HEK293 (cell line): ENCODE data around the gene XCL1.

Source experiments
- CTCF ChIA-PET: fragments of 350-600 bp; formaldehyde crosslinking; extraction: SDS; loops from one replicate; lab custom pipeline; 2021; ENCODE audit warnings: antibody characterized with exemption; lab: Yijun Ruan, JAX
- POLR2A ChIA-PET: fragments of 300-600 bp; formaldehyde crosslinking; extraction: SDS; loops from one replicate; lab custom pipeline; 2020; ENCODE audit warnings: antibody characterized with exemption, inconsistent platforms; lab: Yijun Ruan, JAX
- H3K27ac ChIP-seq: fragments of 200-500 bp; sonication (Bioruptor generic); 2 replicates; pipeline ENCODE4 v1.5.1; 2014; ENCODE audit warnings: low read depth, low read length, control low read depth, inconsistent platforms; ENCODE audit errors: extremely low read depth
- H3K36me3 ChIP-seq, 2 experiments: fragments of 200-500 bp in 1 of 2; sonication (Bioruptor generic) in 1 of 2; 1 replicate in 1 of 2; 2 replicates in 1 of 2; pipeline ENCODE4 v1.5.1; 2014 to 2017; ENCODE audit warnings: inconsistent platforms in 2 of 2, low read length in 2 of 2; ENCODE audit not compliant: control insufficient read depth in 2 of 2, insufficient read depth in 1 of 2
- H3K4me1 ChIP-seq: fragments of 200-500 bp; sonication (Bioruptor generic); 2 replicates; pipeline ENCODE4 v1.5.1; 2014; ENCODE audit warnings: mild to moderate bottlenecking, low read length, inconsistent platforms; ENCODE audit not compliant: control insufficient read depth, insufficient read depth
- H3K4me3 ChIP-seq: 2 replicates; pipeline ENCODE4 v1.5.1; 2011; ENCODE audit warnings: low read depth, mild to moderate bottlenecking, control low read depth, low read length, moderate library complexity
- H3K9me3 ChIP-seq: fragments of 200-500 bp; sonication (Bioruptor generic); 2 replicates; pipeline ENCODE4 v1.5.1; 2014; ENCODE audit warnings: low read depth, low read length, inconsistent platforms; ENCODE audit not compliant: control insufficient read depth, insufficient read depth
- KLF7 ChIP-seq: fragments of 450-650 bp; formaldehyde crosslinking; IDR thresholded peaks from 2 replicates; pipeline ENCODE4 v1.5.1; 2016; ENCODE audit warnings: missing biosample characterization, missing genetic modification characterization, borderline replicate concordance
- KLF8 ChIP-seq: fragments of 450-650 bp; formaldehyde crosslinking; IDR thresholded peaks from 2 replicates; pipeline ENCODE4 v1.5.1; 2016; ENCODE audit warnings: missing biosample characterization, missing genetic modification characterization
- SCRT2 ChIP-seq: fragments of 450-650 bp; formaldehyde crosslinking; IDR thresholded peaks from 2 replicates; pipeline ENCODE4 v1.5.1; 2016; ENCODE audit warnings: missing biosample characterization, missing genetic modification characterization
- SP7 ChIP-seq: fragments of 450-650 bp; formaldehyde crosslinking; IDR thresholded peaks from 2 replicates; pipeline ENCODE4 v1.5.1; 2016; ENCODE audit warnings: missing biosample characterization, missing genetic modification characterization
- WT1 ChIP-seq: fragments of 450-650 bp; formaldehyde crosslinking; IDR thresholded peaks from 2 replicates; pipeline ENCODE4 v1.5.1; 2016; ENCODE audit warnings: missing biosample characterization, missing genetic modification characterization
- ZEB2 ChIP-seq: fragments of 450-650 bp; formaldehyde crosslinking; IDR thresholded peaks from 2 replicates; pipeline ENCODE4 v1.5.1; 2016; ENCODE audit warnings: missing biosample characterization, missing genetic modification characterization
- ZNF121 ChIP-seq: fragments of 450-650 bp; formaldehyde crosslinking; IDR thresholded peaks from 2 replicates; pipeline ENCODE4 v1.5.1; 2016; ENCODE audit warnings: missing biosample characterization, missing genetic modification characterization
- ZNF184 ChIP-seq: fragments of 450-650 bp; IDR thresholded peaks from 2 replicates; pipeline ENCODE4 v1.5.1; 2018; ENCODE audit warnings: missing biosample characterization, mild to moderate bottlenecking, missing genetic modification characterization
- ZNF19 ChIP-seq: fragments of 450-650 bp; formaldehyde crosslinking; IDR thresholded peaks from 2 replicates; pipeline ENCODE4; 2016; ENCODE audit warnings: missing biosample characterization, missing genetic modification characterization, low read depth
- ZNF202 ChIP-seq: fragments of 450-650 bp; formaldehyde crosslinking; IDR thresholded peaks from 2 replicates; pipeline ENCODE4 v1.5.1; 2016; ENCODE audit warnings: missing biosample characterization, missing genetic modification characterization, borderline replicate concordance
- ZNF239 ChIP-seq: fragments of 450-650 bp; formaldehyde crosslinking; IDR thresholded peaks from 2 replicates; pipeline ENCODE4 v1.5.1; 2016; ENCODE audit warnings: missing biosample characterization, missing genetic modification characterization
- ZNF391 ChIP-seq: fragments of 450-650 bp; formaldehyde crosslinking; IDR thresholded peaks from 2 replicates; pipeline ENCODE4 v1.5.1; 2016; ENCODE audit warnings: low read depth, missing biosample characterization, missing genetic modification characterization, borderline replicate concordance
- ZNF501 ChIP-seq: fragments of 450-650 bp; formaldehyde crosslinking; IDR thresholded peaks from 2 replicates; pipeline ENCODE4 v1.5.1; 2016; ENCODE audit warnings: missing biosample characterization, missing genetic modification characterization
- ZNF514 ChIP-seq: fragments of 450-650 bp; formaldehyde crosslinking; IDR thresholded peaks from 2 replicates; pipeline ENCODE4 v1.5.1; 2016; ENCODE audit warnings: missing biosample characterization, missing genetic modification characterization
- ZNF596 ChIP-seq: fragments of 450-650 bp; IDR thresholded peaks from 2 replicates; pipeline ENCODE4 v1.5.0; 2018; ENCODE audit warnings: missing biosample characterization, mild to moderate bottlenecking, missing genetic modification characterization, moderate library complexity
- ZNF624 ChIP-seq: fragments of 450-650 bp; formaldehyde crosslinking; IDR thresholded peaks from 2 replicates; pipeline ENCODE4 v1.5.1; 2017; ENCODE audit warnings: missing biosample characterization, missing genetic modification characterization
- ZNF629 ChIP-seq: fragments of 450-650 bp; formaldehyde crosslinking; IDR thresholded peaks from 2 replicates; pipeline ENCODE4 v1.5.1; 2017; ENCODE audit warnings: missing biosample characterization, missing genetic modification characterization
- ZNF654 ChIP-seq: fragments of 450-650 bp; formaldehyde crosslinking; IDR thresholded peaks from 2 replicates; pipeline ENCODE4 v1.5.1; 2016; ENCODE audit warnings: low read depth, missing biosample characterization, missing genetic modification characterization
- ZNF658 ChIP-seq: fragments of 450-650 bp; formaldehyde crosslinking; IDR thresholded peaks from 2 replicates; pipeline ENCODE4; 2016; ENCODE audit warnings: missing biosample characterization, missing genetic modification characterization
- ZNF670 ChIP-seq: fragments of 450-650 bp; formaldehyde crosslinking; IDR thresholded peaks from 2 replicates; pipeline ENCODE4 v1.5.1; 2016; ENCODE audit warnings: missing biosample characterization, missing genetic modification characterization, low read depth
- TF ChIP-seq, protein P1 (sequence below): fragments of 450-650 bp; formaldehyde crosslinking; optimal IDR thresholded peaks from 2 replicates; pipeline ENCODE3; 2016; ENCODE audit warnings: missing biosample characterization, mild to moderate bottlenecking, missing genetic modification characterization
- TF ChIP-seq, protein P2 (sequence below): fragments of 450-650 bp; IDR thresholded peaks from 2 replicates; pipeline ENCODE4 v1.5.1; 2018; ENCODE audit warnings: missing biosample characterization, missing genetic modification characterization
- TF ChIP-seq, protein P3 (sequence below): fragments of 450-650 bp; formaldehyde crosslinking; IDR thresholded peaks from 2 replicates; pipeline ENCODE4 v1.5.1; 2016; ENCODE audit warnings: missing biosample characterization, missing genetic modification characterization
- TF ChIP-seq, protein P4 (sequence below): fragments of 450-650 bp; formaldehyde crosslinking; IDR thresholded peaks from 2 replicates; pipeline ENCODE4 v1.5.1; 2016; ENCODE audit warnings: missing biosample characterization, missing genetic modification characterization
- TF ChIP-seq, protein P5 (sequence below): fragments of 450-650 bp; formaldehyde crosslinking; IDR thresholded peaks from 2 replicates; pipeline ENCODE4 v1.5.1; 2016; ENCODE audit warnings: missing biosample characterization, missing genetic modification characterization
- TF ChIP-seq, protein P6 (sequence below): fragments of 450-650 bp; formaldehyde crosslinking; IDR thresholded peaks from 2 replicates; pipeline ENCODE4 v1.5.1; 2017; ENCODE audit warnings: missing biosample characterization, mild to moderate bottlenecking, missing genetic modification characterization, moderate library complexity

Gene XCL1

DNA sequence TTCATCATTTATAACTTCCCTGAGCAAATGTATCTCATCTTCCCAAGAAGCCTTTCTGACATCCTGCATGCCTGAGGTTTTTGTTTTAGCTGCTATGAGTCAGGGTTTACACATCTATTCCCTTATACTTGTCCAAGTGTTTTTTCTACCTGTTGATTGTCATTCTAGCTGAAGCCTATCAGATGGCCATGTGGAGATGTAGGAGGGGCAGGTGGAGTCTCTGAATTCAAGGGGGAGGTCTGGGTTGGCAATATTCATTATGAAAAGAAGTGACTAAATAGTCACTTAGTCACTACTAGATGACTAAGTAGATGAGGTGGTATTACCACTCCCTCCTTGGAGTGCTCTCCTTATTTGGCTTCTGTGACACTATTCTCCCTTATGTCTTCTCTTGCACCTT, 52.4 kb downstream of the XCL1 start:
- CTCF ChIA-PET = interaction anchor here (0.5 to 1.9 kb wide), 3 partner anchors 9 to 206 kb away, joined by 3 to 6 read pairs (median 4); no protein-coding TSS in a partner anchor

DNA sequence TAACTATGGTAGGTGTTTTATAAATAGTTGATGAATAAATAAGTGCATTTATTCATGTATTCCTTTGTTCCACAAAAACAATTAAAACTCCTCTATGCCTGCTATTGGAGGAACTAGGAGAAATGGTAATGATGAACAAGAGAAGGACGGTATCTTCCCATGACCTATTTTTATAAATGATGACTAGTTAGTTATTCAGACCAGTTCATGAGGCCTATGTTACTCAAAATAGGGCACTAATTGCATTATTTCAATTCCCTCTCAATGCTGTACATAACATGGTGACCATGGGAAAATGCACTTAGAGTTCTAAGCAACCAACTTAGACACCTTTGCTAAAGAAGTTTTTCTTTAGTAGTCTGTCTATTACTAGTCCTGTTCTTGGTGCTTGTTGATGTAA, 53.1 kb downstream of the XCL1 start:
- TF ChIP-seq ZEB2 (tag by site-specific recombination) (no peak), ZNF654 (tag by site-specific recombination) (no peak), ZNF19 (no peak), ZNF121 (tag by site-specific recombination) (no peak), WT1 (tag by site-specific recombination) (no peak), ZNF596 (tag by site-specific recombination) (no peak), KLF7 (tag by site-specific recombination) (no peak), ZNF202 (no peak), ZNF658 (no peak)
- TF ChIP-seq, protein P1, sequence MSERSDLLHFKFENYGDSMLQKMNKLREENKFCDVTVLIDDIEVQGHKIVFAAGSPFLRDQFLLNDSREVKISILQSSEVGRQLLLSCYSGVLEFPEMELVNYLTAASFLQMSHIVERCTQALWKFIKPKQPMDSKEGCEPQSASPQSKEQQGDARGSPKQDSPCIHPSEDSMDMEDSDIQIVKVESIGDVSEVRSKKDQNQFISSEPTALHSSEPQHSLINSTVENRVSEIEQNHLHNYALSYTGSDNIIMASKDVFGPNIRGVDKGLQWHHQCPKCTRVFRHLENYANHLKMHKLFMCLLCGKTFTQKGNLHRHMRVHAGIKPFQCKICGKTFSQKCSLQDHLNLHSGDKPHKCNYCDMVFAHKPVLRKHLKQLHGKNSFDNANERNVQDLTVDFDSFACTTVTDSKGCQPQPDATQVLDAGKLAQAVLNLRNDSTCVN = no peak
- TF ChIP-seq, protein P2, sequence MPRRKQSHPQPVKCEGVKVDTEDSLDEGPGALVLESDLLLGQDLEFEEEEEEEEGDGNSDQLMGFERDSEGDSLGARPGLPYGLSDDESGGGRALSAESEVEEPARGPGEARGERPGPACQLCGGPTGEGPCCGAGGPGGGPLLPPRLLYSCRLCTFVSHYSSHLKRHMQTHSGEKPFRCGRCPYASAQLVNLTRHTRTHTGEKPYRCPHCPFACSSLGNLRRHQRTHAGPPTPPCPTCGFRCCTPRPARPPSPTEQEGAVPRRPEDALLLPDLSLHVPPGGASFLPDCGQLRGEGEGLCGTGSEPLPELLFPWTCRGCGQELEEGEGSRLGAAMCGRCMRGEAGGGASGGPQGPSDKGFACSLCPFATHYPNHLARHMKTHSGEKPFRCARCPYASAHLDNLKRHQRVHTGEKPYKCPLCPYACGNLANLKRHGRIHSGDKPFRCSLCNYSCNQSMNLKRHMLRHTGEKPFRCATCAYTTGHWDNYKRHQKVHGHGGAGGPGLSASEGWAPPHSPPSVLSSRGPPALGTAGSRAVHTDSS (tag by site-specific recombination) = no peak
- CTCF ChIA-PET = interaction anchor here (1.9 kb wide), 1 partner anchor 8 kb away, joined by 6 read pairs; no protein-coding TSS in a partner anchor
- H3K4me1 ChIP-seq = no peaks in the 10 kb centered on the region

More for the DNA sequence above, 52.4 kb downstream of the XCL1 start:
- Histone ChIP-seq H3K4me1 (no peaks in the 10 kb centered on the region), H3K4me3 (no peak overlapping the region), H3K27ac (no peak overlapping the region), H3K9me3 (no peaks in the 10 kb centered on the region), H3K36me3 (no peaks in the 10 kb centered on the region)
- POLR2A ChIA-PET = no interaction called here
- TF ChIP-seq, protein P1 = no peak
- TF ChIP-seq ZNF629 (tag by site-specific recombination) (peak; percentile 34; the same call in 1 of the 2 replicates), ZNF624 (tag by site-specific recombination) (no peak), ZNF391 (tag by site-specific recombination) (no peak), ZNF184 (tag by site-specific recombination) (0 out of 2 replicates have a peak, but pooled peaks have one; percentile 26), SCRT2 (tag by site-specific recombination) (peak; percentile 91), ZNF514 (tag by site-specific recombination) (no peak), SP7 (tag by site-specific recombination) (0 out of 2 replicates have a peak, but pooled peaks have one; percentile 25), ZNF239 (no peak), KLF8 (tag by site-specific recombination) (0 out of 2 replicates have a peak, but pooled peaks have one; percentile 22), ZNF501 (tag by site-specific recombination) (0 out of 2 replicates have a peak, but pooled peaks have one; percentile 23), ZNF670 (tag by site-specific recombination) (no peak)
- TF ChIP-seq, protein P3, sequence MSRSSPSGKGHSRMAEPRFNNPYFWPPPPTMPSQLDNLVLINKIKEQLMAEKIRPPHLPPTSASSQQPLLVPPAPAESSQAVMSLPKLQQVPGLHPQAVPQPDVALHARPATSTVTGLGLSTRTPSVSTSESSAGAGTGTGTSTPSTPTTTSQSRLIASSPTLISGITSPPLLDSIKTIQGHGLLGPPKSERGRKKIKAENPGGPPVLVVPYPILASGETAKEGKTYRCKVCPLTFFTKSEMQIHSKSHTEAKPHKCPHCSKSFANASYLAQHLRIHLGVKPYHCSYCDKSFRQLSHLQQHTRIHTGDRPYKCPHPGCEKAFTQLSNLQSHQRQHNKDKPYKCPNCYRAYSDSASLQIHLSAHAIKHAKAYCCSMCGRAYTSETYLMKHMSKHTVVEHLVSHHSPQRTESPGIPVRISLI (tag by site-specific recombination) = 0 out of 2 replicates have a peak, but pooled peaks have one; percentile 30
- TF ChIP-seq, protein P4, sequence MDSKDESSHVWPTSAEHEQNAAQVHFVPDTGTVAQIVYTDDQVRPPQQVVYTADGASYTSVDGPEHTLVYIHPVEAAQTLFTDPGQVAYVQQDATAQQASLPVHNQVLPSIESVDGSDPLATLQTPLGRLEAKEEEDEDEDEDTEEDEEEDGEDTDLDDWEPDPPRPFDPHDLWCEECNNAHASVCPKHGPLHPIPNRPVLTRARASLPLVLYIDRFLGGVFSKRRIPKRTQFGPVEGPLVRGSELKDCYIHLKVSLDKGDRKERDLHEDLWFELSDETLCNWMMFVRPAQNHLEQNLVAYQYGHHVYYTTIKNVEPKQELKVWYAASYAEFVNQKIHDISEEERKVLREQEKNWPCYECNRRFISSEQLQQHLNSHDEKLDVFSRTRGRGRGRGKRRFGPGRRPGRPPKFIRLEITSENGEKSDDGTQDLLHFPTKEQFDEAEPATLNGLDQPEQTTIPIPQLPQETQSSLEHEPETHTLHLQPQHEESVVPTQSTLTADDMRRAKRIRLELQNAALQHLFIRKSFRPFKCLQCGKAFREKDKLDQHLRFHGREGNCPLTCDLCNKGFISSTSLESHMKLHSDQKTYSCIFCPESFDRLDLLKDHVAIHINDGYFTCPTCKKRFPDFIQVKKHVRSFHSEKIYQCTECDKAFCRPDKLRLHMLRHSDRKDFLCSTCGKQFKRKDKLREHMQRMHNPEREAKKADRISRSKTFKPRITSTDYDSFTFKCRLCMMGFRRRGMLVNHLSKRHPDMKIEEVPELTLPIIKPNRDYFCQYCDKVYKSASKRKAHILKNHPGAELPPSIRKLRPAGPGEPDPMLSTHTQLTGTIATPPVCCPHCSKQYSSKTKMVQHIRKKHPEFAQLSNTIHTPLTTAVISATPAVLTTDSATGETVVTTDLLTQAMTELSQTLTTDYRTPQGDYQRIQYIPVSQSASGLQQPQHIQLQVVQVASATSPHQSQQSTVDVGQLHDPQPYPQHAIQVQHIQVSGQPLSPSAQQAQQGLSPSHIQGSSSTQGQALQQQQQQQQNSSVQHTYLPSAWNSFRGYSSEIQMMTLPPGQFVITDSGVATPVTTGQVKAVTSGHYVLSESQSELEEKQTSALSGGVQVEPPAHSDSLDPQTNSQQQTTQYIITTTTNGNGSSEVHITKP (tag by site-specific recombination) = 0 out of 2 replicates have a peak, but pooled peaks have one; percentile 18
- TF ChIP-seq, protein P5, sequence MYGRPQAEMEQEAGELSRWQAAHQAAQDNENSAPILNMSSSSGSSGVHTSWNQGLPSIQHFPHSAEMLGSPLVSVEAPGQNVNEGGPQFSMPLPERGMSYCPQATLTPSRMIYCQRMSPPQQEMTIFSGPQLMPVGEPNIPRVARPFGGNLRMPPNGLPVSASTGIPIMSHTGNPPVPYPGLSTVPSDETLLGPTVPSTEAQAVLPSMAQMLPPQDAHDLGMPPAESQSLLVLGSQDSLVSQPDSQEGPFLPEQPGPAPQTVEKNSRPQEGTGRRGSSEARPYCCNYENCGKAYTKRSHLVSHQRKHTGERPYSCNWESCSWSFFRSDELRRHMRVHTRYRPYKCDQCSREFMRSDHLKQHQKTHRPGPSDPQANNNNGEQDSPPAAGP (tag by site-specific recombination) = peak; percentile 65; the same call in 1 of the 2 replicates
- TF ChIP-seq, protein P6, sequence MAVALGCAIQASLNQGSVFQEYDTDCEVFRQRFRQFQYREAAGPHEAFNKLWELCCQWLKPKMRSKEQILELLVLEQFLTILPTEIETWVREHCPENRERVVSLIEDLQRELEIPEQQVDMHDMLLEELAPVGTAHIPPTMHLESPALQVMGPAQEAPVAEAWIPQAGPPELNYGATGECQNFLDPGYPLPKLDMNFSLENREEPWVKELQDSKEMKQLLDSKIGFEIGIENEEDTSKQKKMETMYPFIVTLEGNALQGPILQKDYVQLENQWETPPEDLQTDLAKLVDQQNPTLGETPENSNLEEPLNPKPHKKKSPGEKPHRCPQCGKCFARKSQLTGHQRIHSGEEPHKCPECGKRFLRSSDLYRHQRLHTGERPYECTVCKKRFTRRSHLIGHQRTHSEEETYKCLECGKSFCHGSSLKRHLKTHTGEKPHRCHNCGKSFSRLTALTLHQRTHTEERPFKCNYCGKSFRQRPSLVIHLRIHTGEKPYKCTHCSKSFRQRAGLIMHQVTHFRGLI (tag by site-specific recombination) = no peak

More for the DNA sequence above, 53.1 kb downstream of the XCL1 start:
- Histone ChIP-seq H3K9me3 (no peaks in the 10 kb centered on the region), H3K4me3 (no peak overlapping the region), H3K27ac (no peak overlapping the region), H3K36me3 (no peaks in the 10 kb centered on the region)
- POLR2A ChIA-PET = no interaction called here
